Retinal pigment epithelial cell (primary cell): Measurements from ENCODE around the gene LILRA5.
"Not testable (repeated sequence)": the region's sequence is repeated elsewhere in the genome, so short reads cannot be mapped to it uniquely, and the experiment has no call there.

Experiments
- DNase-seq: peaks from one replicate; pipeline ENCODE4 v3.0.0-alpha.2; 2010; ENCODE audit warnings: low read depth
- H3K4me3 ChIP-seq: 2 replicates; pipeline ENCODE4 v1.5.1; 2011; ENCODE audit warnings: mild to moderate bottlenecking, low read length, control low read depth, moderate library complexity
- TF ChIP-seq, protein P1 (sequence below): conservative IDR thresholded peaks from 2 replicates; pipeline ENCODE4 v1.5.1; 2011; ENCODE audit warnings: low read depth, low read length, control low read depth, inconsistent platforms

LILRA5 gene

DNA sequence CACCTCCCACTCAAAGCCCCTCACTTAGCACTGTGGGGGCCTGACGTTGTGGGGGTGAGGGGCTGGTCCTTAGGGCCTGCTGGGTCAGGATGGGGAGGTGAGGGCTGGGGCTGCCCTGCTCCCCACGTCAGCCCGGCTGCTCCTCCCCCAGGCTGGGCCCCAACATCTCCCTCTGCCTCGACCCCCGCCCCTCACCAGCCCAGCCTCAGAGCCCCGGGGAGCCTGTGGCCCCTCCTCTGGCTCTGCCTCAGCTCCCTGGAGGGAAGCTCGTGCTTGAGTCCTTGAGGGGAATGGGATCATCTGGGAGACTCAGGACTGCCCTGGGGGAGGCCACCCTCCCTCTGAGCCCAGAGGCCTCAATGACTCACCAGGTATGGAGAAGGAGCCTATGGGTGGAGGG is 19.2 kb upstream of the LILRA5 start:
- TF ChIP-seq, protein P1, sequence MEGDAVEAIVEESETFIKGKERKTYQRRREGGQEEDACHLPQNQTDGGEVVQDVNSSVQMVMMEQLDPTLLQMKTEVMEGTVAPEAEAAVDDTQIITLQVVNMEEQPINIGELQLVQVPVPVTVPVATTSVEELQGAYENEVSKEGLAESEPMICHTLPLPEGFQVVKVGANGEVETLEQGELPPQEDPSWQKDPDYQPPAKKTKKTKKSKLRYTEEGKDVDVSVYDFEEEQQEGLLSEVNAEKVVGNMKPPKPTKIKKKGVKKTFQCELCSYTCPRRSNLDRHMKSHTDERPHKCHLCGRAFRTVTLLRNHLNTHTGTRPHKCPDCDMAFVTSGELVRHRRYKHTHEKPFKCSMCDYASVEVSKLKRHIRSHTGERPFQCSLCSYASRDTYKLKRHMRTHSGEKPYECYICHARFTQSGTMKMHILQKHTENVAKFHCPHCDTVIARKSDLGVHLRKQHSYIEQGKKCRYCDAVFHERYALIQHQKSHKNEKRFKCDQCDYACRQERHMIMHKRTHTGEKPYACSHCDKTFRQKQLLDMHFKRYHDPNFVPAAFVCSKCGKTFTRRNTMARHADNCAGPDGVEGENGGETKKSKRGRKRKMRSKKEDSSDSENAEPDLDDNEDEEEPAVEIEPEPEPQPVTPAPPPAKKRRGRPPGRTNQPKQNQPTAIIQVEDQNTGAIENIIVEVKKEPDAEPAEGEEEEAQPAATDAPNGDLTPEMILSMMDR = no peak
- no peak overlapping the region for H3K4me3 ChIP-seq
- no peak for DNase-seq

DNA sequence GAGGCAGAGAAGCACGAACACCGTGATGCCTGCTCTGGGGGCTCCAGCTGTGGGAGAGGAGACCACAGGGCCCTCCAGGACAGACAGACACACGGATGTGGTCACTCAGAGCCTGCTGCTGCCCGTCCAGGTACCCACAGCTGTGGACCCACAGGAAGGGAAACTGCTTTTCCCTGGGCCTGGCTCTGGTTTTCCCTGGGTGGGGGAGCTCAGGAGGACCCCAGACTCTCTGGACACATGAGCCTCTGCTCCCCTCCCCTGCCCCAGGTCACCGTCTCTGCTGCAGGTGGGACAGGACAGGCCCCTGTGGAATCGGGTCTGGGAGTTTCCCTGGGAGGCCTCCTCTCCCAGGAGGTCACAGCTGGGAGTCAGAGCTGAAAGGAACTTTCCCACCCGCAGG is 18.7 kb upstream of the LILRA5 start:
- TF ChIP-seq, protein P1 = no peak
- no peak for DNase-seq
- no peak overlapping the region for H3K4me3 ChIP-seq

DNA sequence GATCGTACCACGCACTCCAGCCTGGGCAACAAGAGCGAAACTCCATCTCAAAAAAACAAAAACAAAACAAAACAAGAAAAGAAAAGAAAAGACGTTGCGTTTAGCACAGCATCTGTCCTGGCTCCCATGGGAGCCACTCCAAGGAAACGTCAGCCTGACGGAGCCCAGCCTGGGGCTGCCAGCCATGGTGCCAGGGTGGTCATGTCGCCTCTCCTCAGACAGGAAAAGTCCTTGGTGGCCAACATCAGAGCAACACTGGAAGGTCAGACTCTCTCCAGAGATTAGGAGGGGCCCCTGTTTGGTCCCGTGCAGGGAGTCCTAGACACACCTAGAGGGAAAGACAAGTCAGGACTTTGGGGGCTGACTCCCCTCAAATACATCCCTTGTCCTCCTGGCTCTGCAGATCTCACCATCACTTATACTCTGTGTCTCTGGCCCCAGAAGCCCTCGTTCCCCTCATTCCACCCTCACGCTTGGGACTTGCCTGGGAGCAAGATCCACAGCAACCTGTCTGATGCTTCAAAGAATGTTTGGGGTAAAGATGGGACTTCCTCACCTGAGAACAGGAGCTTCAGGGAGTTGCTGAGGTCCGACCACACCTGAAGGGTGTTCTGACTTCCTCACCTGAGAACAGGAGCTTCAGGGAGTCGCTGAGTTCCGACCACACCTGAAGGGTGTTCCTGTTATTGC is 16.7 kb upstream of the LILRA5 start:
- H3K4me3 ChIP-seq = no peak overlapping the region
- TF ChIP-seq, protein P1 = no peak
- no peak for DNase-seq

DNA sequence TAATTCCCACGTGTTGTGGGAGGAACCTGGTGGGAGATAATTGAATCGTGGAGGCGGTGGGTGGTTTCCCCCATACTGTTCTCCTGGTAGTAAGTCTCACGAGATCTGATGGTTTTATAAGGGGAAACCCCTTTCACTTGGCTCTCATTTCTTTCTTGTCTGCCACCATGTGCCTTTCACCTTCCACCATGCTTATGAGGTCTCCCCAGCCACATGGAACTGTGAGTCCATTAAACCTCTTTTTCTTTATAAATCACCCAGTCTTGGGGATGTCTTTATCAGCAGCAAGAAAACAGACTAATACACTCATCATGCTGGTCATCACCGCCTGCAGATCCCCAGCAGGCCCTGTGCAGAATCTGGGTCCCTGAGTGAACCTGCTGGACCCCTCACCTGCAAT is 15.8 kb upstream of the LILRA5 start:
- not testable (repeated sequence) for H3K4me3 ChIP-seq

DNA sequence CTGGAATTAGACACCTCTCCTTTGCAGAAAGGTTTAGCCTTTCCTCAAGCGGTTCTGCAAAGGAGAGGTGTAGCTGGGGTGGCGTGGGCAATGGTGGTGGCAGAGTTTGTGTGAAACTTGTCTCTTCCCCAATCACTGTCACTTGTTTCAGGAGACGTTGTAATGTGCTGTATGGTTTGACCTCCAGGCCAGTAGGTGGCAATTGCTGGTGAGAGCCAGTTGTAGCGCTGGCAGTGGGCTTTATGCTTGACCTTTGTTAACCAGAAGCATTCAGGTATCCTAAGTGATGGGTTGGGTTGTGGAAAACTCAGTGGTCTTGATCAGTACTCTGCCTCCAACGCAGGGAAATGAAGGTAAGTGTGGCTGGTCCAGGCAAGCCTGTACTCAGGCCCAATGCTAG is 12.7 kb upstream of the LILRA5 start:
- H3K4me3 ChIP-seq = no peak overlapping the region
- no peak for DNase-seq
- TF ChIP-seq, protein P1 = no peak

More for the DNA sequence above, 15.8 kb upstream of the LILRA5 start:
- not testable (repeated sequence) for DNase-seq

DNA sequence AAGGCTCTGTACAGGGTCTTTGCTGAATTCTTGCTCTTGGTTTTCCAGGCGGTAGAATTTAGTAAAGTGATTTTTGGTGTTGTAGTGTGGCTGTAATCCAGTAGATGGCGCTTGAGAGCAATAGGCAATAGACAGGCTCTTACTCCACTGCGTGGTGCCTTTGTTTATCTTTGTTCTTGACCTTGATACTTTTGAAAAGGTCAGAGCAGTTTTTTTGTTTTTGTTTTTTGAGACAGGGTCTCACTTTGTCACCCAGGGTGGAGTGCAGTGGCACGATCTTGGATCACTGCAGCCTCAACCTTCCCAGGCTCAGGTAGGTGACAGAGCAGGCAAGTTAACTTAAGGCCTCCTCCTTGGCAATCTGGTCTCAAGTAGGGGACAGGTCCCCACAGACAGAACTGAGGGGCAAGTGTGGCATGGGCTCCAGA is 12.2 kb upstream of the LILRA5 start:
- DNase-seq = no peak
- TF ChIP-seq, protein P1 = peak; percentile 85
- no peak overlapping the region for H3K4me3 ChIP-seq

DNA sequence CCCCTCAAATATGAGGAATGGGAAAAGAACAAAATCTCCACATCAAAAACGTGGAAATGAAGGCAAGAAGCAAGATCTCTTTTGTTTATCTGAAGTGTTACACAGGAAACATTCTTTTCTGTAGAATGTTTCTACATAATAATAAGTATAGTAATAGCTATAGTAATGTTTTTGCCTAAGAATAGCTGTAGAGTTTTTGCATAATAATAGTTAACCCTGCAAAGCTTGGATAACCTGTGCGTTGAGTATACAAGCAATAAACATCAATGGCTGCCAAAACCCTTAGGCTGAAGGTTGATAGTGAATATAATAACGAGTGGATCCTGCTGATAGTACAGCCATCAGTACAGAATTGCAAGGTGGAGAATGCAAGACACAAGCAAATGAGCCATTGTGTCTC is 11.1 kb upstream of the LILRA5 start:
- no peak overlapping the region for H3K4me3 ChIP-seq
- TF ChIP-seq, protein P1 = no peak
- DNase-seq = no peak

DNA sequence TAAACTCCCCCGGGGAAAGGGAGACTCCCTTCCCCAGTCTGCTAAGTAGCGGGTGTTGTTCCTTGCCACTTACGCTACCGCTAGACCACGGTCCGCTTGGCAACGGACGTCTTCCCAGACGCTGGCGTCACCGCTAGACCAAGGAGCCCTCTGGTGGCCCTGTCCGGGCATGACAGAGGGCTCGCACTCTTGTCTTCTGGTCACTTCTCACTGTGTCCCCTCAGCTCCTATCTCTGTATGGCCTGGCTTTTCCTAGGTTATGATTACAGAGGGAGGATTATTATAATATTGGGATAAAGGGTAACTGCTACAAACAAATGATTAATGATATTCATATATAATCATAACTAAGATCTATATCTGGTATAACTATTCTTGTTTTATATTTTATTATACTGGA is 10.0 kb upstream of the LILRA5 start:
- not testable (repeated sequence) for H3K4me3 ChIP-seq, DNase-seq

DNA sequence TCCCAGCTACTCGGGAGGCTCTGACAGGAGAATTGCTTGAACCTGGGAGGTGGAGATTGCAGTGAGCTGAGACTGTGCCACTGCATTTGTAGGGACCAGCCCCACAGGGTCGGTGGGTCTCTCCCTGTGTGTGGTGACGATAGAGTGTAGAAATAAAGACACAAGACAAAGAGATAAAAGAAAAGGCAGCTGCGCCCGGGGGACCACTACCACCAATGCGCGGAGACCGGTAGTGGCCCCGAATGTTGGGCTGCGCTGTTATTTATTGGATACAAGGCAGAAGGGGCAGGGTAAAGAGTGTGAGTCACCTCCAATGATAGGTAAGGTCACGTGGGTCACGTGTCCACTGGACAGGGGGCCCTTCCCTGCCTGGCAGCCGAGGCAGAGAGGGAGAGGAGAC is 9.3 kb upstream of the LILRA5 start:
- not testable (repeated sequence) for H3K4me3 ChIP-seq, DNase-seq
